SU-DHL-6 (cell line): ENCODE results near the gene TIGD1.
A peak's percentile ranks its signal among the peaks of the same experiment; 100 is the strongest.

Source experiments
- H2AFZ ChIP-seq: fragments of 200-600 bp; sonication (generic); 2 replicates; pipeline ENCODE4 v1.6.1; 2014; ENCODE audit warnings: low read depth, mild to moderate bottlenecking, moderate library complexity, mixed read lengths, antibody characterized with exemption, low read length; ENCODE audit not compliant: severe bottlenecking
- H3F3A ChIP-seq: fragments of 200-600 bp; shearing (Covaris generic); 2 replicates; pipeline ENCODE4 v1.6.0; 2016; ENCODE audit warnings: antibody characterized with exemption, mild to moderate bottlenecking; ENCODE audit not compliant: insufficient read depth
- H3K27ac ChIP-seq: fragments of 200-600 bp; sonication (generic); 2 replicates; pipeline ENCODE4 v1.5.1; 2016; ENCODE audit warnings: low read depth, mild to moderate bottlenecking, low read length, moderate library complexity, mixed read lengths
- H3K27me3 ChIP-seq: fragments of 200-600 bp; sonication (generic), shearing (Covaris generic); 2 replicates; pipeline ENCODE4 v1.6.0; 2014; ENCODE audit warnings: mild to moderate bottlenecking, low read length
- H3K36me3 ChIP-seq: fragments of 200-600 bp; sonication (generic); 2 replicates; pipeline ENCODE4 v1.6.1; 2014; ENCODE audit warnings: mild to moderate bottlenecking, low read length, mixed read lengths
- H3K4me2 ChIP-seq: fragments of 300-600, 200-600 bp; shearing (Covaris generic), sonication (generic); 2 replicates; pipeline ENCODE4 v1.6.0; 2014; ENCODE audit warnings: low read length, low read depth, mild to moderate bottlenecking; ENCODE audit not compliant: poor library complexity, severe bottlenecking
- H3K4me3 ChIP-seq: fragments of 200-600 bp; sonication (generic); 2 replicates; pipeline ENCODE4 v1.5.1; 2014; ENCODE audit warnings: antibody characterized with exemption, low read length, mild to moderate bottlenecking, mixed read lengths; ENCODE audit not compliant: insufficient read depth, poor library complexity, severe bottlenecking
- H3K79me2 ChIP-seq: fragments of 200-600 bp; sonication (generic); 2 replicates; pipeline ENCODE4 v1.6.1; 2014; ENCODE audit warnings: mild to moderate bottlenecking, low read length, moderate library complexity; ENCODE audit not compliant: insufficient read depth
- H3K9ac ChIP-seq: fragments of 200-600 bp; sonication (generic); 2 replicates; pipeline ENCODE4 v1.7.0; 2014; ENCODE audit warnings: mild to moderate bottlenecking, low read length
- H3K9me2 ChIP-seq: fragments of 200-600 bp; sonication (generic); replicated peaks from 2 replicates; pipeline ENCODE4 v1.6.1; 2014; ENCODE audit warnings: low read length; ENCODE audit not compliant: insufficient read depth
- H3K9me3 ChIP-seq: fragments of 200-600 bp; sonication (generic); 2 replicates; pipeline ENCODE4 v1.6.1; 2014; ENCODE audit warnings: low read length, mixed read lengths; ENCODE audit not compliant: insufficient read depth
- H4K20me1 ChIP-seq: fragments of 200-600 bp; sonication (generic); 2 replicates; pipeline ENCODE4 v1.6.1; 2014; ENCODE audit warnings: low read depth, mild to moderate bottlenecking, antibody characterized with exemption, low read length, moderate library complexity, mixed read lengths
- CTCF ChIP-seq: fragments of 200-600 bp; sonication (generic); IDR thresholded peaks from one replicate; pipeline ENCODE4 v1.5.1; 2017; ENCODE audit warnings: antibody characterized with exemption, mild to moderate bottlenecking, low read length, moderate library complexity; ENCODE audit not compliant: insufficient read depth, poor library complexity, severe bottlenecking
- EZH2phosphoT487 ChIP-seq: fragments of 200-600 bp; sonication (generic), shearing (Covaris generic); conservative IDR thresholded peaks from 2 replicates; pipeline ENCODE4 v1.6.1; 2018; ENCODE audit warnings: mild to moderate bottlenecking, antibody characterized with exemption, low read length, moderate library complexity, mixed read lengths

The TIGD1 gene

GRCh38 chr2:232551776-232552175 lies 1.4 kb upstream of the TIGD1 start:
- Histone ChIP-seq H3K36me3 (no peaks in the 10 kb centered on the region), H3K9me2 (no peaks in the 10 kb centered on the region), H3K4me2 (peak overlapping the region; percentile 80), H3K27ac (no peak overlapping the region), H3K79me2 (peaks cover 81% of the 10 kb centered on the region), H3K4me3 (peak overlapping the region; percentile 88), H3F3A (no peaks in the 10 kb centered on the region), H3K9ac (peak overlapping the region; percentile 93), H3K27me3 (no peaks in the 10 kb centered on the region), H4K20me1 (no peaks in the 10 kb centered on the region; the same call in 1 of the 2 replicates), H2AFZ (no peak overlapping the region), H3K9me3 (no peaks in the 10 kb centered on the region)
- TF ChIP-seq CTCF = no peak
- TF ChIP-seq EZH2phosphoT487 = no peak

- Histone ChIP-seq H2AFZ (no peak overlapping the region), H3K79me2 (peaks cover 82% of the 10 kb centered on the region), H3K4me2 (peak overlapping the region; percentile 80), H3K27ac (peak overlapping the region; percentile 83), H3K36me3 (no peaks in the 10 kb centered on the region), H3K9ac (peak overlapping the region; percentile 93), H3K9me2 (no peaks in the 10 kb centered on the region), H3K4me3 (peak overlapping the region; percentile 88), H3F3A (no peaks in the 10 kb centered on the region), H4K20me1 (no peaks in the 10 kb centered on the region; the same call in 1 of the 2 replicates), H3K9me3 (no peaks in the 10 kb centered on the region), H3K27me3 (no peaks in the 10 kb centered on the region)
- TF ChIP-seq EZH2phosphoT487 (no peak), CTCF (no peak)
Observed at GRCh38 chr2:232551250-232551638, 887 bp upstream of the TIGD1 start.

- no peaks in the 10 kb centered on the region; the same call in 1 of the 2 replicates for H4K20me1 ChIP-seq
Observed at GRCh38 chr2:232549655-232550353, 553 bp downstream of the TIGD1 start.

More at GRCh38 chr2:232549655-232550353, 553 bp downstream of the TIGD1 start:
- peak overlapping the region; percentile 83 for H3K27ac ChIP-seq
- H2AFZ ChIP-seq = peak overlapping the region; percentile 83
- no peaks in the 10 kb centered on the region for H3K9me2 ChIP-seq
- no peaks in the 10 kb centered on the region for H3F3A ChIP-seq
- peaks cover 71% of the 10 kb centered on the region for H3K79me2 ChIP-seq
- H3K27me3 ChIP-seq = no peaks in the 10 kb centered on the region
- H3K36me3 ChIP-seq = no peaks in the 10 kb centered on the region
- H3K4me3 ChIP-seq = peak overlapping the region; percentile 88
- TF ChIP-seq CTCF (no peak), EZH2phosphoT487 (no peak)
- no peaks in the 10 kb centered on the region for H3K9me3 ChIP-seq
- peak overlapping the region; percentile 80 for H3K4me2 ChIP-seq
- peak overlapping the region; percentile 93 for H3K9ac ChIP-seq
